ELF-1 (cell line): ENCODE results near the gene CLHC1.
A peak's percentile ranks its signal among the peaks of the same experiment; 100 is the strongest.
"Not testable (repeated sequence)": the region's sequence is repeated elsewhere in the genome, so short reads cannot be mapped to it uniquely, and the experiment has no call there.

Experiments used
- DNase-seq: peaks from one replicate; pipeline ENCODE4 v3.0.0-alpha.2; 2016; ENCODE audit warnings: low read depth, low spot score

Gene CLHC1

GRCh38 chr2:55232084-55232862 lies at the start of gene CLHC1, which contains the start of gene RPS27A:
TSS of gene CLHC1 (minus strand) at chr2:55232293. CDS start at chr2:55222411, 9,882 bp downstream.
TSS of gene RPS27A (plus strand) at chr2:55232688. CDS start at chr2:55232825, 137 bp downstream.
- DNase-seq = peak; percentile 95

- DNase-seq = not testable (repeated sequence)
Observed at GRCh38 chr2:55280851-55281546, 48.9 kb upstream of the CLHC1 start.

GRCh38 chr2:55279859-55280424 lies 47.8 kb upstream of the CLHC1 start:
- DNase-seq = peak; percentile 47

GRCh38 chr2:55279214-55279835 lies 47.2 kb upstream of the CLHC1 start:
- peak; percentile 77 for DNase-seq

- no peak for DNase-seq
Observed at GRCh38 chr2:55277310-55277709, 45.2 kb upstream of the CLHC1 start.

GRCh38 chr2:55274346-55274745 lies 42.3 kb upstream of the CLHC1 start:
- not testable (repeated sequence) for DNase-seq

- peak; percentile 18 for DNase-seq
Observed at GRCh38 chr2:55269645-55269990, 37.5 kb upstream of the CLHC1 start.

GRCh38 chr2:55268907-55269644 lies 37.0 kb upstream of the CLHC1 start, which contains the start of gene MTIF2:
TSS of gene MTIF2 (minus strand) at chr2:55269231. CDS start at chr2:55263858, 5,373 bp downstream.
- peak; percentile 95 for DNase-seq

GRCh38 chr2:55268288-55268906 lies 36.3 kb upstream of the CLHC1 start:
- no peak for DNase-seq

GRCh38 chr2:55259586-55259985 lies 27.5 kb upstream of the CLHC1 start:
- not testable (repeated sequence) for DNase-seq

GRCh38 chr2:55252832-55253231 lies 20.7 kb upstream of the CLHC1 start:
- DNase-seq = no peak

- no peak for DNase-seq
Observed at GRCh38 chr2:55247025-55247424, 14.9 kb upstream of the CLHC1 start.

- DNase-seq = no peak
Observed at GRCh38 chr2:55245411-55245810, 13.3 kb upstream of the CLHC1 start.

GRCh38 chr2:55242617-55243016 lies 10.5 kb upstream of the CLHC1 start:
- no peak for DNase-seq

GRCh38 chr2:55241582-55241981 lies 9.5 kb upstream of the CLHC1 start:
- DNase-seq = not testable (repeated sequence)

- DNase-seq = no peak
Observed at GRCh38 chr2:55239656-55240222, 7.6 kb upstream of the CLHC1 start.

- no peak for DNase-seq
Observed at GRCh38 chr2:55236992-55237543, 5.0 kb upstream of the CLHC1 start.

- DNase-seq = no peak
Observed at GRCh38 chr2:55235724-55236538, 3.8 kb upstream of the CLHC1 start.

- DNase-seq = no peak
Observed at GRCh38 chr2:55233658-55233940, 1.5 kb upstream of the CLHC1 start.
